ENCODE results near the gene OR5K4. TPM values are rescaled to one million over a fixed set of nuclear protein-coding genes. Genes with fewer than 3 reads are reported as not detected.

Gene OR5K4
- total and polyA plus RNA-seq, 9 donors: not detected

- DNase-seq: no peak
- TF ChIP-seq EP300 (IDR thresholded peaks at IDR 0.05): no peak
- TF ChIP-seq POLR2A (IDR thresholded peaks at IDR 0.05): no peak
- no peaks in the 10 kb centered on the region for H3K27me3 ChIP-seq
- H3K36me3 ChIP-seq: no peaks in the 10 kb centered on the region
- no peaks in the 10 kb centered on the region for H3K4me1 ChIP-seq (ENCODE audit: insufficient read depth)
- intact Hi-C loops (cut with DNase I): no loop called here
- H3K4me3 ChIP-seq: no peak overlapping the region
- H3K9me3 ChIP-seq: no peaks in the 10 kb centered on the region
- H3K27ac ChIP-seq: no peak overlapping the region
- WGBS, 3 donors: 65 to 89% (median 77%) methylated on average over 1 of the region's 1 CpG
Observed at GRCh38 chr3:98359993-98360675, 6.5 kb downstream of the OR5K4 start.

GRCh38 chr3:98360681-98361080 lies 7.0 kb downstream of the OR5K4 start:
- Histone ChIP-seq H3K27ac (no peak overlapping the region), H3K27me3 (no peaks in the 10 kb centered on the region), H3K4me3 (no peak overlapping the region), H3K36me3 (no peaks in the 10 kb centered on the region), H3K4me1 (ENCODE audit: insufficient read depth) (no peaks in the 10 kb centered on the region), H3K9me3 (no peaks in the 10 kb centered on the region)
- 96 to 98% (median 98%) methylated on average over 3 of the region's 3 CpGs for WGBS, 3 donors
- no peak for DNase-seq
- TF ChIP-seq CTCF (IDR thresholded peaks at IDR 0.05) (no peak), EP300 (IDR thresholded peaks at IDR 0.05) (no peak), POLR2A (IDR thresholded peaks at IDR 0.05) (no peak)
- intact Hi-C loops (cut with DNase I): no loop called here

DNA sequence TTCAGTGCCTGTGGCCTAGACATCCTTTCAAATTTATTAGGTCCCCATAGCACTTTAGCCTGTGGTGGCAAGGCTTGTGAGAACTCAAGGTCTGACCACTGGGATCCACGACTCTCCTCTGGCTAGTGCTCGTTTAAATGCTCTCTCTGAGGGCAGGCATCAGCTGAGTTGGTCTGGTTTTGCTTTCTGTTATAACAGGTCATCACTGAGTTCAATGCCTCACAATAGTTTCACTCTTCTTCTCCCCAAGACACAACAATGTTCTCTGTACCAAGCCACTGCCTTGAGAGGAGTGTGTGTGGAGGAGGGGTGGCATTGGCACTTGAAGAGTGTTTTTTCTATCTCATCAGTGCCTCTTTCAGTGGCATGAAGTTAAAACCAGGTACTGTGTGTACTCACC lies 7.6 kb downstream of the OR5K4 start:
- intact Hi-C loops (cut with DNase I): no loop called here
- Histone ChIP-seq H3K4me1 (ENCODE audit: insufficient read depth) (no peaks in the 10 kb centered on the region), H3K4me3 (no peak overlapping the region), H3K27me3 (no peaks in the 10 kb centered on the region), H3K27ac (no peak overlapping the region), H3K36me3 (no peaks in the 10 kb centered on the region), H3K9me3 (no peaks in the 10 kb centered on the region)
- TF ChIP-seq POLR2A (IDR thresholded peaks at IDR 0.05) (no peak), CTCF (IDR thresholded peaks at IDR 0.05) (no peak), EP300 (IDR thresholded peaks at IDR 0.05) (no peak)
- 52 to 57% (median 52%) methylated on average over 2 of the region's 2 CpGs for WGBS, 3 donors
- DNase-seq: no peak

DNA sequence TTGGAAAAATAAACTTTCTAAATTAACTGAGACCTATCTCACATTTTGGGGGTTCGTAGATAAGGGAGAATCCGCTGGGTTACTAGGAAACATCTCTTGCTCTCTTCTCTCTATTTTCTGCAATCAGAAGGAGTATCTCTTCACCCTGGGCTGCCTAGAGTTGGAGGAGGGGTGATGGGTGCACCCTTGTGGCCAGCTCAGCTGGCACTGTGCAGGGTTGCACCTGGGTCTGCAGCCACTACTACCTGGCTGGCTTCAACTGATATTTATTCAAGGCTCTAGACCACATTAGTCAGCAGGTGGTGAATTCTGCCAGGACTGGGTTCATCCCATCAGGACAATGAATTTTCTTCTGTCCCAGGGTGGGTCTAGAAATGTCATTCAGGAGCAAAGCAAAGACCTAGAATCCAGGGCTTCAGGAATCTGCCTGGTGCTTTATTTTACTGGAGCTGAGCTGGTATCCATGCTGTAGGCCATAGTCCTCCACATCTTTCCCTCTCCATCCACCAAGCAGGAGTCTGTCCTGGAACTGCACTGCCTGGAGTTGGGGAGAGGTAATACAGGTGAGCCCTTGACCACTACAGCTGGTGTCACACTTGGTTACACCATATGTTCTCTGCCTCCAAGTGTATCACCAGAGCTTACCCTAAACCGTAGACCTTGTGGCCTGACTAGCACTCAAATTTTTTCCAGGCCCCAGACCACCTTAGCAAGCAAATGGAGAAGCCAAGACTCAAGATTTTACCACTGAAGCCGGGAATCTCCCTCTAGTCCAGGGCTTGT lies 14.0 kb downstream of the OR5K4 start:
- Histone ChIP-seq H3K4me3 (no peak overlapping the region), H3K36me3 (no peaks in the 10 kb centered on the region), H3K27me3 (no peaks in the 10 kb centered on the region), H3K27ac (no peak overlapping the region), H3K4me1 (ENCODE audit: insufficient read depth) (no peaks in the 10 kb centered on the region), H3K9me3 (no peaks in the 10 kb centered on the region)
- intact Hi-C loops (cut with DNase I): no loop called here
- TF ChIP-seq EP300 (IDR thresholded peaks at IDR 0.05): no peak
- TF ChIP-seq POLR2A (IDR thresholded peaks at IDR 0.05): no peak
- TF ChIP-seq CTCF (IDR thresholded peaks at IDR 0.05): no peak
- 72 to 82% (median 74%) methylated on average over 4 of the region's 4 CpGs for WGBS, 3 donors
- DNase-seq: no peak

DNA sequence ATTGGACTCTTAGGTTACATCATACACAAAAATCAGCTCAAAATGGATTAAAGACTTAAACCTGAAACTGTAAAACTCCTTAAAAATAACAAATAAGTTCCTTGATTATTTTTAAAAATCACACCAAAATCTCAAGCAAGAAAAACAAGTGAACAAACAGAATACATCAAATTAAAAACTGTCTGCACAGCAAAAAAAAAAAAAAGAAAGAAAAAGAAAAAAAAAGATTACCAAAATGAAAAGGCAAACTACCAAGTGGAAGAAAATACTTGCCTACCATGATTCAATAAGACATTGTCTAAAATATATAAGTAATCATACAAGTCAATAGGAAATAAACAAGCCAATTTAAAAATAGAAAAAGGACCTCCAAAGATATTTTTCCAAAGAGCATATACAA lies 17.5 kb downstream of the OR5K4 start:
- DNase-seq: no peak
- H3K36me3 ChIP-seq: no peaks in the 10 kb centered on the region
- intact Hi-C loops (cut with DNase I): no loop called here

More for the DNA sequence above, 17.5 kb downstream of the OR5K4 start:
- Histone ChIP-seq H3K4me3 (no peak overlapping the region), H3K27ac (no peak overlapping the region), H3K9me3 (no peaks in the 10 kb centered on the region), H3K4me1 (ENCODE audit: insufficient read depth) (no peaks in the 10 kb centered on the region), H3K27me3 (no peaks in the 10 kb centered on the region)
- TF ChIP-seq POLR2A (IDR thresholded peaks at IDR 0.05) (no peak), EP300 (IDR thresholded peaks at IDR 0.05) (no peak), CTCF (IDR thresholded peaks at IDR 0.05) (no peak)

All from ovary (tissue), 9 donors.